ENCODE data around the gene WFS1. TPM values are rescaled to one million over a fixed set of nuclear protein-coding genes. Genes with fewer than 3 reads are reported as not detected.

The WFS1 gene
- total and polyA plus RNA-seq, 2 of the 13 experiments (the other 11 are each of a cell fraction or from before 2014, with no cell fraction given) = 39.1 to 42.2 TPM

DNA sequence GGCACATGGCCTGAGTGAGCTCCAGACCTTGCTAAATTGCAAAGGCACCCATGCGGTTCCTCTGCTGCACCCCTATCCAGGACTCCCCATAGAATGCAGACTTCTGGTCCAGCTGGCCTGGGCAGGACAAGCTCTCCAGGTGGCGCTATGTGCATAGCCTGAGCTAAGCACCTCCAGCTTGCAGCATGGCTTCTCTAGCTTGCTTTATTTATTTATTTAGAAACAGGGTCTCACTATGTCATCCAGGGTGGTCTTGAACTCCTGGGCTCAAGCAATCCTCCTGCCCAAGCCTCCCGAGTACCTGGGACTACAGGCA is 5.5 kb upstream of the WFS1 start (continued):
- TF ChIP-seq, protein P1, sequence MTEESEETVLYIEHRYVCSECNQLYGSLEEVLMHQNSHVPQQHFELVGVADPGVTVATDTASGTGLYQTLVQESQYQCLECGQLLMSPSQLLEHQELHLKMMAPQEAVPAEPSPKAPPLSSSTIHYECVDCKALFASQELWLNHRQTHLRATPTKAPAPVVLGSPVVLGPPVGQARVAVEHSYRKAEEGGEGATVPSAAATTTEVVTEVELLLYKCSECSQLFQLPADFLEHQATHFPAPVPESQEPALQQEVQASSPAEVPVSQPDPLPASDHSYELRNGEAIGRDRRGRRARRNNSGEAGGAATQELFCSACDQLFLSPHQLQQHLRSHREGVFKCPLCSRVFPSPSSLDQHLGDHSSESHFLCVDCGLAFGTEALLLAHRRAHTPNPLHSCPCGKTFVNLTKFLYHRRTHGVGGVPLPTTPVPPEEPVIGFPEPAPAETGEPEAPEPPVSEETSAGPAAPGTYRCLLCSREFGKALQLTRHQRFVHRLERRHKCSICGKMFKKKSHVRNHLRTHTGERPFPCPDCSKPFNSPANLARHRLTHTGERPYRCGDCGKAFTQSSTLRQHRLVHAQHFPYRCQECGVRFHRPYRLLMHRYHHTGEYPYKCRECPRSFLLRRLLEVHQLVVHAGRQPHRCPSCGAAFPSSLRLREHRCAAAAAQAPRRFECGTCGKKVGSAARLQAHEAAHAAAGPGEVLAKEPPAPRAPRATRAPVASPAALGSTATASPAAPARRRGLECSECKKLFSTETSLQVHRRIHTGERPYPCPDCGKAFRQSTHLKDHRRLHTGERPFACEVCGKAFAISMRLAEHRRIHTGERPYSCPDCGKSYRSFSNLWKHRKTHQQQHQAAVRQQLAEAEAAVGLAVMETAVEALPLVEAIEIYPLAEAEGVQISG (CRISPR knock-in tag; IDR thresholded peaks at IDR 0.05) = peak; percentile 43; the same call in 1 of the 2 replicates
- TF ChIP-seq, protein P2, sequence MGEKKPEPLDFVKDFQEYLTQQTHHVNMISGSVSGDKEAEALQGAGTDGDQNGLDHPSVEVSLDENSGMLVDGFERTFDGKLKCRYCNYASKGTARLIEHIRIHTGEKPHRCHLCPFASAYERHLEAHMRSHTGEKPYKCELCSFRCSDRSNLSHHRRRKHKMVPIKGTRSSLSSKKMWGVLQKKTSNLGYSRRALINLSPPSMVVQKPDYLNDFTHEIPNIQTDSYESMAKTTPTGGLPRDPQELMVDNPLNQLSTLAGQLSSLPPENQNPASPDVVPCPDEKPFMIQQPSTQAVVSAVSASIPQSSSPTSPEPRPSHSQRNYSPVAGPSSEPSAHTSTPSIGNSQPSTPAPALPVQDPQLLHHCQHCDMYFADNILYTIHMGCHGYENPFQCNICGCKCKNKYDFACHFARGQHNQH (CRISPR knock-in tag; IDR thresholded peaks at IDR 0.05) = 0 out of 2 replicates have a peak, but pooled peaks have one; percentile 13
- TF ChIP-seq ISX (CRISPR knock-in tag; conservative IDR thresholded peaks at IDR 0.05) (no peak), BCL6 (CRISPR knock-in tag; IDR thresholded peaks at IDR 0.05) (no peak), KLF16 (CRISPR knock-in tag; IDR thresholded peaks at IDR 0.05) (0 out of 4 replicates have a peak, but pooled peaks of 1 of the 2 experiments have one; percentile 18)
- TF ChIP-seq, protein P3, sequence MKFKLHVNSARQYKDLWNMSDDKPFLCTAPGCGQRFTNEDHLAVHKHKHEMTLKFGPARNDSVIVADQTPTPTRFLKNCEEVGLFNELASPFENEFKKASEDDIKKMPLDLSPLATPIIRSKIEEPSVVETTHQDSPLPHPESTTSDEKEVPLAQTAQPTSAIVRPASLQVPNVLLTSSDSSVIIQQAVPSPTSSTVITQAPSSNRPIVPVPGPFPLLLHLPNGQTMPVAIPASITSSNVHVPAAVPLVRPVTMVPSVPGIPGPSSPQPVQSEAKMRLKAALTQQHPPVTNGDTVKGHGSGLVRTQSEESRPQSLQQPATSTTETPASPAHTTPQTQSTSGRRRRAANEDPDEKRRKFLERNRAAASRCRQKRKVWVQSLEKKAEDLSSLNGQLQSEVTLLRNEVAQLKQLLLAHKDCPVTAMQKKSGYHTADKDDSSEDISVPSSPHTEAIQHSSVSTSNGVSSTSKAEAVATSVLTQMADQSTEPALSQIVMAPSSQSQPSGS (CRISPR knock-in tag; IDR thresholded peaks at IDR 0.05) = 0 out of 2 replicates have a peak, but pooled peaks have one; percentile 18

DNA sequence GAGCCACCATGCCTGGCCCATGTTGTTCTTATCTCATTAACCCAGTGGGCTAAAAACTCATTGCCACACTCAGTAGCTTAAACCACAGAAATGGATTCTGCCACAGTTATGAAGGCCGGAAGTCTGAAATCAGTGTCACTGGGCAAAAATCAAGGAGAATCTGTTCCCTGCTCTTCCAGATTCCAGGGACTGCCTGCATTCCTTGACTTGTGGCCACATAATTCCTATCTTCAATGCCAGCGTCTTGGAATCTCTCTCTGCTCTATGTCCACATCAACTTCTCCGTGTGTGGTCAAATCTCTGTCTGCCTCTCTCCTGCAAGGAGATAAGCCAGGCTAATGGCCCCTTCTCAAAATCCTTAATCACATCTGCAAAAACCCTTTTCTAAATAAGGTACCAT is 4.1 kb upstream of the WFS1 start:
- H3K9me3 ChIP-seq (ENCODE audit: low read length) = no peaks in the 10 kb centered on the region
- POLR2A ChIA-PET = interaction anchor here (1.9 kb wide), 1 partner anchor 44 kb away, joined by 6 read pairs; no protein-coding TSS in a partner anchor
- peaks cover 1 to 9% of the 10 kb centered on the region in 2 experiments; a peak in 1 of 5 replicates for H3K27me3 ChIP-seq (ENCODE audit: control insufficient read depth in 1 of 2, insufficient read depth in 2 of 2, low read length in 2 of 2)
- BruUV-seq (replicated peaks) = no TSS peak
- CTCF ChIA-PET (ENCODE audit: low intra/inter-chr PET ratio, low total read pairs) = interaction anchor here (0.6 to 4.0 kb wide), 2 partner anchors 62 to 553 kb away, joined by 3 to 50 read pairs; no protein-coding TSS in a partner anchor
- no peak overlapping the region for H2AFZ ChIP-seq (ENCODE audit: low read length)
- FAIRE-seq = no peak
- 97% methylated on average over 3 of the region's 3 CpGs for WGBS (ENCODE audit: low lambda C conversion rate)
- peaks cover 8% of the 10 kb centered on the region for H3K79me2 ChIP-seq (ENCODE audit: insufficient read depth, low read length)
- H3K4me2 ChIP-seq (ENCODE audit: low read depth, low read length) = no peak overlapping the region
- no peak overlapping the region for H3K4me3 ChIP-seq (replicated peaks in 1 of 3; ENCODE audit: insufficient read depth in 1 of 3, low read depth in 2 of 3, low read length in 3 of 3)
- H3K27ac ChIP-seq (ENCODE audit: extremely low read length, insufficient read depth, low read length) = no peak overlapping the region
- DNase-seq (ENCODE audit: low spot score) = no peak
- no peak for ATAC-seq
- intact Hi-C loops (cut with micrococcal nuclease; ENCODE audit: unreplicated experiment) (no loop called here), in situ Hi-C loops (cut with HindIII; ENCODE audit: extremely low pct_ligation_motif_present, low pct_unique_long_range_greater_than_20kb) (no loop called here)
- H3K4me1 ChIP-seq (ENCODE audit: insufficient read depth, low read length) = peaks cover 44% of the 10 kb centered on the region
- H4K20me1 ChIP-seq (ENCODE audit: insufficient read depth, low read length) = no peaks in the 10 kb centered on the region
- H3K36me3 ChIP-seq (replicated peaks in 1 of 2; ENCODE audit: control insufficient read depth in 1 of 2, insufficient read depth in 2 of 2, low read length in 2 of 2) = no peaks in the 10 kb centered on the region
- H3K9ac ChIP-seq (ENCODE audit: insufficient read depth, low read depth, low read length) = no peak overlapping the region
- TF ChIP-seq, protein P4, sequence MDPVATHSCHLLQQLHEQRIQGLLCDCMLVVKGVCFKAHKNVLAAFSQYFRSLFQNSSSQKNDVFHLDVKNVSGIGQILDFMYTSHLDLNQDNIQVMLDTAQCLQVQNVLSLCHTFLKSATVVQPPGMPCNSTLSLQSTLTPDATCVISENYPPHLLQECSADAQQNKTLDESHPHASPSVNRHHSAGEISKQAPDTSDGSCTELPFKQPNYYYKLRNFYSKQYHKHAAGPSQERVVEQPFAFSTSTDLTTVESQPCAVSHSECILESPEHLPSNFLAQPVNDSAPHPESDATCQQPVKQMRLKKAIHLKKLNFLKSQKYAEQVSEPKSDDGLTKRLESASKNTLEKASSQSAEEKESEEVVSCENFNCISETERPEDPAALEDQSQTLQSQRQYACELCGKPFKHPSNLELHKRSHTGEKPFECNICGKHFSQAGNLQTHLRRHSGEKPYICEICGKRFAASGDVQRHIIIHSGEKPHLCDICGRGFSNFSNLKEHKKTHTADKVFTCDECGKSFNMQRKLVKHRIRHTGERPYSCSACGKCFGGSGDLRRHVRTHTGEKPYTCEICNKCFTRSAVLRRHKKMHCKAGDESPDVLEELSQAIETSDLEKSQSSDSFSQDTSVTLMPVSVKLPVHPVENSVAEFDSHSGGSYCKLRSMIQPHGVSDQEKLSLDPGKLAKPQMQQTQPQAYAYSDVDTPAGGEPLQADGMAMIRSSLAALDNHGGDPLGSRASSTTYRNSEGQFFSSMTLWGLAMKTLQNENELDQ (CRISPR knock-in tag; IDR thresholded peaks at IDR 0.05; ENCODE audit: borderline replicate concordance) = no peak
- TF ChIP-seq, protein P5, sequence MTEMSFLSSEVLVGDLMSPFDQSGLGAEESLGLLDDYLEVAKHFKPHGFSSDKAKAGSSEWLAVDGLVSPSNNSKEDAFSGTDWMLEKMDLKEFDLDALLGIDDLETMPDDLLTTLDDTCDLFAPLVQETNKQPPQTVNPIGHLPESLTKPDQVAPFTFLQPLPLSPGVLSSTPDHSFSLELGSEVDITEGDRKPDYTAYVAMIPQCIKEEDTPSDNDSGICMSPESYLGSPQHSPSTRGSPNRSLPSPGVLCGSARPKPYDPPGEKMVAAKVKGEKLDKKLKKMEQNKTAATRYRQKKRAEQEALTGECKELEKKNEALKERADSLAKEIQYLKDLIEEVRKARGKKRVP (CRISPR knock-in tag; IDR thresholded peaks at IDR 0.05) = no peak
- no peak for TF ChIP-seq ZNF720 (CRISPR knock-in tag; IDR thresholded peaks at IDR 0.05)
- no peak for TF ChIP-seq ZFP82 (CRISPR knock-in tag; IDR thresholded peaks at IDR 0.05; ENCODE audit: borderline replicate concordance)
- no peak for TF ChIP-seq TAF1 (CRISPR knock-in tag; IDR thresholded peaks at IDR 0.05)
- no peak for TF ChIP-seq ELF3 (CRISPR knock-in tag; IDR thresholded peaks at IDR 0.05)
- TF ChIP-seq NFYC (CRISPR knock-in tag; IDR thresholded peaks at IDR 0.05) = no peak
- TF ChIP-seq ZNF160 (CRISPR knock-in tag; IDR thresholded peaks at IDR 0.05) = no peak
- no peak for TF ChIP-seq ZNF468 (CRISPR knock-in tag; IDR thresholded peaks at IDR 0.05)
